Endodermal cell (in vitro differentiated cells): ENCODE results near the gene OPRM1. TPM values are rescaled to one million over a fixed set of nuclear protein-coding genes. Genes with fewer than 3 reads are reported as not detected.

Source experiments
- DNase-seq: peaks from one replicate; pipeline ENCODE4 v3.0.0-alpha.2; 2017
- H3K27ac ChIP-seq: 2 replicates; pipeline ENCODE4 v1.5.1; 2013; ENCODE audit warnings: mild to moderate bottlenecking, low read depth, low read length, moderate library complexity
- H3K27me3 ChIP-seq: 2 replicates; pipeline ENCODE4 v1.6.1; 2013; ENCODE audit warnings: mild to moderate bottlenecking, low read length, moderate library complexity; ENCODE audit not compliant: insufficient read depth, control insufficient read depth, poor library complexity, severe bottlenecking
- H3K36me3 ChIP-seq: 2 replicates; pipeline ENCODE4 v1.7.0; 2013; ENCODE audit warnings: mild to moderate bottlenecking, low read length, moderate library complexity; ENCODE audit not compliant: control insufficient read depth, insufficient read depth
- H3K4me1 ChIP-seq: one replicate; pipeline ENCODE4 v1.7.0; 2013; ENCODE audit warnings: low read length; ENCODE audit not compliant: control insufficient read depth, insufficient read depth
- H3K4me3 ChIP-seq: 2 replicates; pipeline ENCODE4 v1.5.1; 2013; ENCODE audit warnings: mild to moderate bottlenecking, low read length, moderate library complexity
- H3K9ac ChIP-seq: 2 replicates; pipeline ENCODE4 v1.6.1; 2013; ENCODE audit warnings: mild to moderate bottlenecking, low read length, moderate library complexity; ENCODE audit not compliant: poor library complexity, severe bottlenecking; ENCODE audit errors: extremely low read depth
- H3K9me3 ChIP-seq: 2 replicates; pipeline ENCODE4 v1.6.1; 2013; ENCODE audit warnings: mild to moderate bottlenecking, low read length, moderate library complexity; ENCODE audit not compliant: control insufficient read depth
- H3K27ac Mint-ChIP-seq: 2 replicates; pipeline ENCODE4 v1.8.0; 2020; ENCODE audit warnings: mixed read lengths
- H3K27me3 Mint-ChIP-seq: 2 replicates; pipeline ENCODE4 v1.8.0; 2021; ENCODE audit warnings: mild to moderate bottlenecking, mixed read lengths; ENCODE audit not compliant: insufficient read depth
- H3K36me3 Mint-ChIP-seq: 2 replicates; pipeline ENCODE4 v1.8.0; 2020; ENCODE audit warnings: low read depth, mixed read lengths
- H3K4me1 Mint-ChIP-seq: 2 replicates; pipeline ENCODE4 v1.8.0; 2020; ENCODE audit warnings: mixed read lengths
- H3K4me3 Mint-ChIP-seq: 2 replicates; pipeline ENCODE4 v1.8.0; 2020; ENCODE audit warnings: mild to moderate bottlenecking, moderate library complexity, mixed read lengths
- H3K9me3 Mint-ChIP-seq: 2 replicates; pipeline ENCODE4 v1.8.0; 2020; ENCODE audit warnings: mild to moderate bottlenecking, mixed read lengths
- WGBS, 2 experiments: methylation state at CpG; one replicate each; pipeline versions ENCODE4 v1.1.5 to v1.1.7; 2013; ENCODE audit warnings: missing lambda C conversion rate in 2 of 2, mixed read lengths in 1 of 2; ENCODE audit not compliant: insufficient coverage in 1 of 2, insufficient read length in 1 of 2; 5-methylcytosine and 5-hydroxymethylcytosine counted together
- total RNA-seq, 2 donors: library from RNA; stranded (reverse); fragmentation: NEBNext Ultra II Directional in 1 of 2; extraction: Animal tissue kit (Norgen Biotek cat#: 25700) in 1 of 2; gene quantifications; 2 replicates in 1 of 2; 3 replicates in 1 of 2; pipeline ENCODE4 v1.2.1, GENCODE V29; 2021
- TF ChIP-seq, protein P1 (sequence below): fragments of 200-600 bp; sonication (generic); conservative IDR thresholded peaks from 2 replicates; pipeline ENCODE4 v1.5.0; 2021; ENCODE audit warnings: antibody characterized with exemption, mild to moderate bottlenecking

Gene OPRM1
- total RNA-seq, 2 donors from 2014 or later = not detected

DNA sequence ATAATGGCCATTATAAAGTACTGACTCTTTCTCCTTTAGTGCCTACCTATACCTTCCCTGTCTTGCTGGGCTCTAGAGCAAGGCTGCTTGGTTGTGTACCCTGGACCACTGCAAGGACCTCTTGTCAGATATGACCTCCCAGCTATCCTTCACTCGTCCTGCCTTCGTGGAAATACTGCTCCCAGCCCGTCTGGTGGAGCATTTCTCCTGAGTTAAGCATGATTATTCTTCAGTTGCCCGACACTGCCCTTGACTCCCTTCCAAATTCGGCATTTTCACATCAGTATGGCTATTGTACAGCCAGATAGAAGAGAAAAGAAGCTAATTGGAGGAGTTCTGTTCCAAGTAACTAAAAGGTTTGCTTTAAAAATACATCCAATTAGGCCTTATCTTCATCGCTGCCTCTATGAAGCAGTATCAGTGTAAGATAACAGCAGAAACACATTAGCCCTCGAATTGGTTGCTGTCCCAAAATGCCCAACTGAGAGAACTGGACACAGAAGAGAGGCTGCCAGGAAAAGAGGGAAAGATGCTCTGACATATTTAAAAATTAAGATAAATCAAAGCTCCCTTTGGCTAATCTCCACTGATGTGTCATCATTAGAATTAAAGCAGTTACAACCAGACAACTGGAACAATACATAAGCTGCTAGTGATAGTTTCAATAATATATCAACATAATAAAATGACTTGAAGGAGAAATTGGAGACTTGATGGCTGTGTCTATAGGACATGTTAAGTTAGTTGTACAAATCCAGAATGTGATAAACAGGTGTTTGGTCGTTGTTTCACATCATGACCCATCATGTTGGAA, 54.4 kb downstream of the OPRM1 start:
- 86 to 93% methylated on average over 8 of the region's 8 CpGs for WGBS, 2 experiments
- H3K9me3 Mint-ChIP-seq = no peaks in the 10 kb centered on the region
- H3K4me1 Mint-ChIP-seq = no peaks in the 10 kb centered on the region

GRCh38 chr6:154095571-154095970, 56.5 kb downstream of the OPRM1 start:
- TF ChIP-seq, protein P1, sequence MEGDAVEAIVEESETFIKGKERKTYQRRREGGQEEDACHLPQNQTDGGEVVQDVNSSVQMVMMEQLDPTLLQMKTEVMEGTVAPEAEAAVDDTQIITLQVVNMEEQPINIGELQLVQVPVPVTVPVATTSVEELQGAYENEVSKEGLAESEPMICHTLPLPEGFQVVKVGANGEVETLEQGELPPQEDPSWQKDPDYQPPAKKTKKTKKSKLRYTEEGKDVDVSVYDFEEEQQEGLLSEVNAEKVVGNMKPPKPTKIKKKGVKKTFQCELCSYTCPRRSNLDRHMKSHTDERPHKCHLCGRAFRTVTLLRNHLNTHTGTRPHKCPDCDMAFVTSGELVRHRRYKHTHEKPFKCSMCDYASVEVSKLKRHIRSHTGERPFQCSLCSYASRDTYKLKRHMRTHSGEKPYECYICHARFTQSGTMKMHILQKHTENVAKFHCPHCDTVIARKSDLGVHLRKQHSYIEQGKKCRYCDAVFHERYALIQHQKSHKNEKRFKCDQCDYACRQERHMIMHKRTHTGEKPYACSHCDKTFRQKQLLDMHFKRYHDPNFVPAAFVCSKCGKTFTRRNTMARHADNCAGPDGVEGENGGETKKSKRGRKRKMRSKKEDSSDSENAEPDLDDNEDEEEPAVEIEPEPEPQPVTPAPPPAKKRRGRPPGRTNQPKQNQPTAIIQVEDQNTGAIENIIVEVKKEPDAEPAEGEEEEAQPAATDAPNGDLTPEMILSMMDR = no peak
- Mint-ChIP-seq H3K27me3 (no peaks in the 10 kb centered on the region), H3K4me3 (no peak overlapping the region), H3K9me3 (no peaks in the 10 kb centered on the region), H3K4me1 (no peaks in the 10 kb centered on the region), H3K36me3 (no peaks in the 10 kb centered on the region), H3K27ac (no peak overlapping the region)
- H3K27ac ChIP-seq = no peak overlapping the region
- H3K27me3 ChIP-seq = no peaks in the 10 kb centered on the region
- H3K36me3 ChIP-seq = no peaks in the 10 kb centered on the region
- H3K4me3 ChIP-seq = no peak overlapping the region
- H3K9me3 ChIP-seq = no peaks in the 10 kb centered on the region
- no peaks in the 10 kb centered on the region for H3K4me1 ChIP-seq
- DNase-seq = no peak
- 90 to 100% methylated on average over 3 to 5 of the region's 5 CpGs for WGBS, 2 experiments
- no peak overlapping the region for H3K9ac ChIP-seq

More for the DNA sequence above, 54.4 kb downstream of the OPRM1 start:
- TF ChIP-seq, protein P1 = no peak
- Histone ChIP-seq H3K9me3 (no peaks in the 10 kb centered on the region), H3K36me3 (no peaks in the 10 kb centered on the region), H3K27me3 (no peaks in the 10 kb centered on the region), H3K27ac (no peak overlapping the region), H3K4me1 (no peaks in the 10 kb centered on the region), H3K9ac (no peak overlapping the region), H3K4me3 (no peak overlapping the region)
- no peaks in the 10 kb centered on the region for H3K36me3 Mint-ChIP-seq
- no peak for DNase-seq
- no peak overlapping the region for H3K4me3 Mint-ChIP-seq
- H3K27ac Mint-ChIP-seq = no peak overlapping the region
- no peaks in the 10 kb centered on the region for H3K27me3 Mint-ChIP-seq

DNA sequence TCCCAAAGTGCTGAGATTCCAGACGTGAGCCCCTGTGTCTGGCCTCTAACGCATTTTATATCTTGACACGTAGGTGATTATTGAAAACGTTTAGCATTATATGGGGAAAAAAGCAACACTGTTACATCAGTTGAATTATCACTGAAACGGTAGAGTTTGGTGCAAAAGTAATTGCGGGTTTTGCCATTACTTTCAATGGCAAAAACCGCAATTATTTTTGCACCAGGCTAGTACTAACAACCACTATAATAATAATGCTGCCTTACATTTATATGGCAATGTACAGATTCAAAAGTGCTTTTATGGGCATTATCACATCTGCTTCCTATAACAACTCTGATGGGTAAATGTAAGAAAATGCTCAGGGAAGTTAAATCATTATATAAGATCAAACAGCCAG, 57.3 kb downstream of the OPRM1 start:
- H3K9me3 ChIP-seq = no peaks in the 10 kb centered on the region
- 80 to 95% methylated on average over 1 to 7 of the region's 7 CpGs for WGBS, 2 experiments
- Mint-ChIP-seq H3K4me3 (no peak overlapping the region), H3K27ac (no peak overlapping the region), H3K9me3 (no peaks in the 10 kb centered on the region), H3K36me3 (no peaks in the 10 kb centered on the region), H3K27me3 (no peaks in the 10 kb centered on the region), H3K4me1 (no peaks in the 10 kb centered on the region)
- H3K27ac ChIP-seq = no peak overlapping the region
- DNase-seq = no peak
- TF ChIP-seq, protein P1 = no peak
- no peak overlapping the region for H3K4me3 ChIP-seq
- H3K36me3 ChIP-seq = no peaks in the 10 kb centered on the region
- H3K9ac ChIP-seq = no peak overlapping the region
- H3K4me1 ChIP-seq = no peaks in the 10 kb centered on the region
- no peaks in the 10 kb centered on the region for H3K27me3 ChIP-seq
